SU-DHL-6 (cell line): Measurements from ENCODE around the gene KRTAP5-5.

ENCODE experiments used
- H2AFZ ChIP-seq: fragments of 200-600 bp; sonication (generic); 2 replicates; pipeline ENCODE4 v1.6.1; 2014; ENCODE audit warnings: low read depth, mild to moderate bottlenecking, moderate library complexity, mixed read lengths, antibody characterized with exemption, low read length; ENCODE audit not compliant: severe bottlenecking
- H3F3A ChIP-seq: fragments of 200-600 bp; shearing (Covaris generic); 2 replicates; pipeline ENCODE4 v1.6.0; 2016; ENCODE audit warnings: antibody characterized with exemption, mild to moderate bottlenecking; ENCODE audit not compliant: insufficient read depth
- H3K27ac ChIP-seq: fragments of 200-600 bp; sonication (generic); 2 replicates; pipeline ENCODE4 v1.5.1; 2016; ENCODE audit warnings: low read depth, mild to moderate bottlenecking, low read length, moderate library complexity, mixed read lengths
- H3K27me3 ChIP-seq: fragments of 200-600 bp; sonication (generic), shearing (Covaris generic); 2 replicates; pipeline ENCODE4 v1.6.0; 2014; ENCODE audit warnings: mild to moderate bottlenecking, low read length
- H3K36me3 ChIP-seq: fragments of 200-600 bp; sonication (generic); 2 replicates; pipeline ENCODE4 v1.6.1; 2014; ENCODE audit warnings: mild to moderate bottlenecking, low read length, mixed read lengths
- H3K4me2 ChIP-seq: fragments of 300-600, 200-600 bp; shearing (Covaris generic), sonication (generic); 2 replicates; pipeline ENCODE4 v1.6.0; 2014; ENCODE audit warnings: low read length, low read depth, mild to moderate bottlenecking; ENCODE audit not compliant: poor library complexity, severe bottlenecking
- H3K4me3 ChIP-seq: fragments of 200-600 bp; sonication (generic); 2 replicates; pipeline ENCODE4 v1.5.1; 2014; ENCODE audit warnings: antibody characterized with exemption, low read length, mild to moderate bottlenecking, mixed read lengths; ENCODE audit not compliant: insufficient read depth, poor library complexity, severe bottlenecking
- H3K79me2 ChIP-seq: fragments of 200-600 bp; sonication (generic); 2 replicates; pipeline ENCODE4 v1.6.1; 2014; ENCODE audit warnings: mild to moderate bottlenecking, low read length, moderate library complexity; ENCODE audit not compliant: insufficient read depth
- H3K9ac ChIP-seq: fragments of 200-600 bp; sonication (generic); 2 replicates; pipeline ENCODE4 v1.7.0; 2014; ENCODE audit warnings: mild to moderate bottlenecking, low read length
- H3K9me2 ChIP-seq: fragments of 200-600 bp; sonication (generic); replicated peaks from 2 replicates; pipeline ENCODE4 v1.6.1; 2014; ENCODE audit warnings: low read length; ENCODE audit not compliant: insufficient read depth
- H3K9me3 ChIP-seq: fragments of 200-600 bp; sonication (generic); 2 replicates; pipeline ENCODE4 v1.6.1; 2014; ENCODE audit warnings: low read length, mixed read lengths; ENCODE audit not compliant: insufficient read depth
- H4K20me1 ChIP-seq: fragments of 200-600 bp; sonication (generic); 2 replicates; pipeline ENCODE4 v1.6.1; 2014; ENCODE audit warnings: low read depth, mild to moderate bottlenecking, antibody characterized with exemption, low read length, moderate library complexity, mixed read lengths
- CTCF ChIP-seq: fragments of 200-600 bp; sonication (generic); IDR thresholded peaks from one replicate; pipeline ENCODE4 v1.5.1; 2017; ENCODE audit warnings: antibody characterized with exemption, mild to moderate bottlenecking, low read length, moderate library complexity; ENCODE audit not compliant: insufficient read depth, poor library complexity, severe bottlenecking
- EZH2phosphoT487 ChIP-seq: fragments of 200-600 bp; sonication (generic), shearing (Covaris generic); conservative IDR thresholded peaks from 2 replicates; pipeline ENCODE4 v1.6.1; 2018; ENCODE audit warnings: mild to moderate bottlenecking, antibody characterized with exemption, low read length, moderate library complexity, mixed read lengths

KRTAP5-5 gene

GRCh38 chr11:1637628-1638027 lies 8.1 kb downstream of the KRTAP5-5 start:
- H3K27ac ChIP-seq: no peak overlapping the region
- no peaks in the 10 kb centered on the region for H3K36me3 ChIP-seq
- TF ChIP-seq EZH2phosphoT487 (no peak), CTCF (no peak)

GRCh38 chr11:1638344-1638743 lies 8.8 kb downstream of the KRTAP5-5 start:
- Histone ChIP-seq H3K79me2 (no peaks in the 10 kb centered on the region), H3K4me3 (no peak overlapping the region), H4K20me1 (no peaks in the 10 kb centered on the region), H3K4me2 (no peak overlapping the region), H3K9ac (no peak overlapping the region), H3K36me3 (no peaks in the 10 kb centered on the region), H3K9me3 (no peaks in the 10 kb centered on the region), H3F3A (no peaks in the 10 kb centered on the region), H2AFZ (no peak overlapping the region), H3K9me2 (no peaks in the 10 kb centered on the region), H3K27me3 (no peaks in the 10 kb centered on the region), H3K27ac (no peak overlapping the region)
- TF ChIP-seq EZH2phosphoT487 (no peak), CTCF (no peak)

More at GRCh38 chr11:1637628-1638027, 8.1 kb downstream of the KRTAP5-5 start:
- no peak overlapping the region for H3K4me2 ChIP-seq
- H3K9me3 ChIP-seq: no peaks in the 10 kb centered on the region
- no peak overlapping the region for H3K9ac ChIP-seq
- no peaks in the 10 kb centered on the region for H3K9me2 ChIP-seq
- no peak overlapping the region for H3K4me3 ChIP-seq
- H4K20me1 ChIP-seq: no peaks in the 10 kb centered on the region
- no peak overlapping the region for H2AFZ ChIP-seq
- no peaks in the 10 kb centered on the region for H3K79me2 ChIP-seq
- no peaks in the 10 kb centered on the region for H3F3A ChIP-seq
- H3K27me3 ChIP-seq: no peaks in the 10 kb centered on the region

- H3K4me2 ChIP-seq: no peak overlapping the region
- H3K36me3 ChIP-seq: no peaks in the 10 kb centered on the region
- no peaks in the 10 kb centered on the region for H3K27me3 ChIP-seq
- H3K9ac ChIP-seq: no peak overlapping the region
- H2AFZ ChIP-seq: no peak overlapping the region
- no peaks in the 10 kb centered on the region for H3F3A ChIP-seq
- H3K4me3 ChIP-seq: no peak overlapping the region
- TF ChIP-seq CTCF: no peak
- no peak for TF ChIP-seq EZH2phosphoT487
- H4K20me1 ChIP-seq: no peaks in the 10 kb centered on the region
- H3K27ac ChIP-seq: no peak overlapping the region
- no peaks in the 10 kb centered on the region for H3K9me2 ChIP-seq
- H3K9me3 ChIP-seq: no peaks in the 10 kb centered on the region
- H3K79me2 ChIP-seq: no peaks in the 10 kb centered on the region
Measured at GRCh38 chr11:1639102-1639620, 9.6 kb downstream of the KRTAP5-5 start.
